ENCODE data around the gene CABLES1.

CABLES1 gene

GRCh38 chr18:23243178-23243577 is 107.9 kb downstream of the CABLES1 start:
- Histone ChIP-seq H3K79me2 (ENCODE audit: insufficient read depth, low read length) (no peaks in the 10 kb centered on the region), H3K9me3 (ENCODE audit: low read length) (no peaks in the 10 kb centered on the region), H3K4me3 (ENCODE audit: low read depth, low read length, poor library complexity, severe bottlenecking) (no peak overlapping the region), H4K20me1 (ENCODE audit: insufficient read depth, low read length) (no peaks in the 10 kb centered on the region), H3K4me2 (ENCODE audit: low read length) (peak overlapping the region; percentile 21; the same call in 1 of the 2 replicates), H3K27ac (ENCODE audit: low read depth, low read length, poor library complexity, severe bottlenecking) (peak overlapping the region; percentile 94), H3K9ac (ENCODE audit: low read length) (no peak overlapping the region; the same call in 1 of the 2 replicates), H3F3A (ENCODE audit: insufficient read depth, low read length) (0 out of 2 replicates have a peak, but pooled peaks cover 7% of the 10 kb centered on the region), H3K36me3 (ENCODE audit: insufficient read depth, low read length) (no peaks in the 10 kb centered on the region), H3K27me3 (ENCODE audit: insufficient read depth, low read length) (no peaks in the 10 kb centered on the region), H3K9me2 (ENCODE audit: low read depth, low read length) (no peaks in the 10 kb centered on the region), H2AFZ (ENCODE audit: low read length) (no peak overlapping the region), H3K4me1 (ENCODE audit: insufficient read depth, low read length, severe bottlenecking) (peaks cover 67% of the 10 kb centered on the region)
- TF ChIP-seq EZH2 (IDR thresholded peaks at IDR 0.05; ENCODE audit: borderline replicate concordance, low read length): no peak
- TF ChIP-seq, protein P1, sequence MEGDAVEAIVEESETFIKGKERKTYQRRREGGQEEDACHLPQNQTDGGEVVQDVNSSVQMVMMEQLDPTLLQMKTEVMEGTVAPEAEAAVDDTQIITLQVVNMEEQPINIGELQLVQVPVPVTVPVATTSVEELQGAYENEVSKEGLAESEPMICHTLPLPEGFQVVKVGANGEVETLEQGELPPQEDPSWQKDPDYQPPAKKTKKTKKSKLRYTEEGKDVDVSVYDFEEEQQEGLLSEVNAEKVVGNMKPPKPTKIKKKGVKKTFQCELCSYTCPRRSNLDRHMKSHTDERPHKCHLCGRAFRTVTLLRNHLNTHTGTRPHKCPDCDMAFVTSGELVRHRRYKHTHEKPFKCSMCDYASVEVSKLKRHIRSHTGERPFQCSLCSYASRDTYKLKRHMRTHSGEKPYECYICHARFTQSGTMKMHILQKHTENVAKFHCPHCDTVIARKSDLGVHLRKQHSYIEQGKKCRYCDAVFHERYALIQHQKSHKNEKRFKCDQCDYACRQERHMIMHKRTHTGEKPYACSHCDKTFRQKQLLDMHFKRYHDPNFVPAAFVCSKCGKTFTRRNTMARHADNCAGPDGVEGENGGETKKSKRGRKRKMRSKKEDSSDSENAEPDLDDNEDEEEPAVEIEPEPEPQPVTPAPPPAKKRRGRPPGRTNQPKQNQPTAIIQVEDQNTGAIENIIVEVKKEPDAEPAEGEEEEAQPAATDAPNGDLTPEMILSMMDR (IDR thresholded peaks at IDR 0.05; ENCODE audit: low read length): peak; percentile 68

GRCh38 chr18:23243816-23244215 is 108.5 kb downstream of the CABLES1 start:
- Histone ChIP-seq H3K9me2 (ENCODE audit: low read depth, low read length) (no peaks in the 10 kb centered on the region), H3K27ac (ENCODE audit: low read depth, low read length, poor library complexity, severe bottlenecking) (peak overlapping the region; percentile 94), H3K36me3 (ENCODE audit: insufficient read depth, low read length) (no peaks in the 10 kb centered on the region; the same call in 1 of the 2 replicates)

GRCh38 chr18:23244401-23244800 is 109.1 kb downstream of the CABLES1 start:
- Histone ChIP-seq H3K27ac (ENCODE audit: low read depth, low read length, poor library complexity, severe bottlenecking) (peak overlapping the region; percentile 94), H3K9ac (ENCODE audit: low read length) (no peak overlapping the region)

More at GRCh38 chr18:23243816-23244215, 108.5 kb downstream of the CABLES1 start:
- no peaks in the 10 kb centered on the region for H3K27me3 ChIP-seq (ENCODE audit: insufficient read depth, low read length)
- H3K4me2 ChIP-seq (ENCODE audit: low read length): no peak overlapping the region
- H3F3A ChIP-seq (ENCODE audit: insufficient read depth, low read length): 0 out of 2 replicates have a peak, but pooled peaks cover 1% of the 10 kb centered on the region
- H3K9me3 ChIP-seq (ENCODE audit: low read length): no peaks in the 10 kb centered on the region
- peaks cover 61% of the 10 kb centered on the region for H3K4me1 ChIP-seq (ENCODE audit: insufficient read depth, low read length, severe bottlenecking)
- TF ChIP-seq, protein P1 (IDR thresholded peaks at IDR 0.05; ENCODE audit: low read length): no peak
- TF ChIP-seq EZH2 (IDR thresholded peaks at IDR 0.05; ENCODE audit: borderline replicate concordance, low read length): no peak
- no peak overlapping the region for H3K4me3 ChIP-seq (ENCODE audit: low read depth, low read length, poor library complexity, severe bottlenecking)
- H3K9ac ChIP-seq (ENCODE audit: low read length): no peak overlapping the region
- H4K20me1 ChIP-seq (ENCODE audit: insufficient read depth, low read length): no peaks in the 10 kb centered on the region
- H2AFZ ChIP-seq (ENCODE audit: low read length): no peak overlapping the region
- H3K79me2 ChIP-seq (ENCODE audit: insufficient read depth, low read length): no peaks in the 10 kb centered on the region

More at GRCh38 chr18:23244401-23244800, 109.1 kb downstream of the CABLES1 start:
- Histone ChIP-seq H3K27me3 (ENCODE audit: insufficient read depth, low read length) (no peaks in the 10 kb centered on the region), H3K9me3 (ENCODE audit: low read length) (no peaks in the 10 kb centered on the region), H3K4me1 (ENCODE audit: insufficient read depth, low read length, severe bottlenecking) (peaks cover 55% of the 10 kb centered on the region), H3F3A (ENCODE audit: insufficient read depth, low read length) (no peaks in the 10 kb centered on the region), H4K20me1 (ENCODE audit: insufficient read depth, low read length) (no peaks in the 10 kb centered on the region), H3K79me2 (ENCODE audit: insufficient read depth, low read length) (no peaks in the 10 kb centered on the region), H3K36me3 (ENCODE audit: insufficient read depth, low read length) (no peaks in the 10 kb centered on the region; the same call in 1 of the 2 replicates), H3K4me2 (ENCODE audit: low read length) (no peak overlapping the region), H3K9me2 (ENCODE audit: low read depth, low read length) (no peaks in the 10 kb centered on the region), H3K4me3 (ENCODE audit: low read depth, low read length, poor library complexity, severe bottlenecking) (no peak overlapping the region), H2AFZ (ENCODE audit: low read length) (no peak overlapping the region)
- TF ChIP-seq, protein P1 (IDR thresholded peaks at IDR 0.05; ENCODE audit: low read length): no peak
- TF ChIP-seq EZH2 (IDR thresholded peaks at IDR 0.05; ENCODE audit: borderline replicate concordance, low read length): no peak

Measured in OCI-LY1 (cell line).